Measurements from ENCODE around the gene PSPN.
"Not testable (repeated sequence)": the region's sequence is repeated elsewhere in the genome, so short reads cannot be mapped to it uniquely, and the experiment has no call there.

Gene PSPN

GRCh38 chr19:6362351-6362801 lies 13.4 kb downstream of the PSPN start:
- peak overlapping the region; percentile 80 for H3K4me3 ChIP-seq (ENCODE audit: low read length)
- TF ChIP-seq CTCF (conservative IDR thresholded peaks at IDR 0.05; ENCODE audit: low read length), result no peak
- DNase-seq (ENCODE audit: low read depth), result no peak

- peak overlapping the region; percentile 80 for H3K4me3 ChIP-seq (ENCODE audit: low read length)
- no peak for TF ChIP-seq CTCF (conservative IDR thresholded peaks at IDR 0.05; ENCODE audit: low read length)
- no peak for DNase-seq (ENCODE audit: low read depth)
These were observed 13.7 kb downstream of the PSPN start for GRCh38 chr19:6362027-6362350.

- peak overlapping the region; percentile 80 for H3K4me3 ChIP-seq (ENCODE audit: low read length)
- DNase-seq (ENCODE audit: low read depth), result not testable (repeated sequence)
These were observed 14.9 kb downstream of the PSPN start for GRCh38 chr19:6360857-6361216.

GRCh38 chr19:6360445-6360844 lies 15.3 kb downstream of the PSPN start:
- not testable (repeated sequence) for H3K4me3 ChIP-seq (ENCODE audit: low read length); DNase-seq (ENCODE audit: low read depth)

GRCh38 chr19:6359568-6360341 lies 16.0 kb downstream of the PSPN start:
- H3K4me3 ChIP-seq (ENCODE audit: low read length), result no peak overlapping the region
- DNase-seq (ENCODE audit: low read depth), result no peak
- no peak for TF ChIP-seq CTCF (conservative IDR thresholded peaks at IDR 0.05; ENCODE audit: low read length)

GRCh38 chr19:6358003-6358402 lies 17.7 kb downstream of the PSPN start:
- DNase-seq (ENCODE audit: low read depth), result no peak
- TF ChIP-seq CTCF (conservative IDR thresholded peaks at IDR 0.05; ENCODE audit: low read length), result no peak
- H3K4me3 ChIP-seq (ENCODE audit: low read length), result no peak overlapping the region

GRCh38 chr19:6357174-6357573 lies 18.6 kb downstream of the PSPN start:
- TF ChIP-seq CTCF (conservative IDR thresholded peaks at IDR 0.05; ENCODE audit: low read length), result no peak
- H3K4me3 ChIP-seq (ENCODE audit: low read length), result no peak overlapping the region
- DNase-seq (ENCODE audit: low read depth), result no peak

GRCh38 chr19:6355321-6356040 lies 20.3 kb downstream of the PSPN start:
- not testable (repeated sequence) for DNase-seq (ENCODE audit: low read depth); H3K4me3 ChIP-seq (ENCODE audit: low read length)

All from AG10803 (cell line).